H9 (cell line): Measurements from ENCODE around the gene SURF4. TPM values are rescaled to one million over a fixed set of nuclear protein-coding genes. Genes with fewer than 3 reads are reported as not detected.

ENCODE experiments used
- DNase-seq: peaks from one replicate; pipeline ENCODE4 v3.0.0-alpha.2; 2017
- H2AFZ ChIP-seq: one replicate; pipeline ENCODE4 v1.6.1; 2013; ENCODE audit warnings: mild to moderate bottlenecking, low read length, control low read depth, moderate library complexity
- H2AK5ac ChIP-seq: 2 replicates; pipeline ENCODE4 v1.6.1; 2013; ENCODE audit warnings: low read length, control low read depth, mixed read lengths; ENCODE audit not compliant: insufficient read length
- H2BK120ac ChIP-seq: one replicate; pipeline ENCODE4 v1.6.1; 2013; ENCODE audit warnings: low read depth, mild to moderate bottlenecking, low read length, control low read depth, inconsistent platforms; ENCODE audit not compliant: poor library complexity, severe bottlenecking
- H2BK12ac ChIP-seq: 2 replicates; pipeline ENCODE4 v1.6.1; 2013; ENCODE audit warnings: low read length, control low read depth, mixed read lengths, low read depth; ENCODE audit not compliant: insufficient read length
- H2BK15ac ChIP-seq: 2 replicates; pipeline ENCODE4 v1.6.1; 2013; ENCODE audit warnings: low read depth, low read length, control low read depth
- H2BK20ac ChIP-seq: one replicate; pipeline ENCODE4 v1.6.1; 2013; ENCODE audit warnings: low read depth, mild to moderate bottlenecking, low read length, control low read depth, inconsistent platforms; ENCODE audit not compliant: poor library complexity, severe bottlenecking
- H2BK5ac ChIP-seq: 2 replicates; pipeline ENCODE4 v1.6.1; 2013; ENCODE audit warnings: low read length, control low read depth, mixed read lengths; ENCODE audit not compliant: insufficient read length
- H3K14ac ChIP-seq: 2 replicates; pipeline ENCODE4 v1.6.1; 2013; ENCODE audit warnings: low read length, control low read depth; ENCODE audit not compliant: insufficient read depth
- H3K18ac ChIP-seq: 2 replicates; pipeline ENCODE4 v1.6.1; 2013; ENCODE audit warnings: low read depth, mild to moderate bottlenecking, mixed read lengths, low read length, control low read depth; ENCODE audit not compliant: insufficient read length
- H3K23ac ChIP-seq: 2 replicates; pipeline ENCODE4 v1.6.1; 2013; ENCODE audit warnings: low read length, control low read depth, mixed read lengths, low read depth; ENCODE audit not compliant: insufficient read length
- H3K23me2 ChIP-seq: 2 replicates; pipeline ENCODE4 v1.6.1; 2013; ENCODE audit warnings: low read depth, mild to moderate bottlenecking, mixed read lengths, low read length, control low read depth; ENCODE audit not compliant: insufficient read length, poor library complexity, severe bottlenecking
- H3K27ac ChIP-seq: 2 replicates; pipeline ENCODE4 v1.5.1; 2013; ENCODE audit warnings: low read length, control low read depth, mixed read lengths, low read depth; ENCODE audit not compliant: insufficient read length
- H3K27me3 ChIP-seq: 2 replicates; pipeline ENCODE4 v1.6.1; 2013; ENCODE audit warnings: low read length, control low read depth, inconsistent platforms; ENCODE audit not compliant: insufficient read depth
- H3K4ac ChIP-seq: 2 replicates; pipeline ENCODE4 v1.6.1; 2013; ENCODE audit warnings: low read depth, mild to moderate bottlenecking, control low read depth, inconsistent platforms, low read length, moderate library complexity
- H3K4me1 ChIP-seq: 2 replicates; pipeline ENCODE4 v1.6.1; 2013; ENCODE audit warnings: low read length, control low read depth, inconsistent platforms; ENCODE audit not compliant: insufficient read depth
- H3K4me2 ChIP-seq: 2 replicates; pipeline ENCODE4 v1.6.1; 2013; ENCODE audit warnings: low read length, control low read depth, mixed read lengths; ENCODE audit not compliant: insufficient read length, insufficient read depth
- H3K56ac ChIP-seq: 2 replicates; pipeline ENCODE4 v1.6.1; 2013; ENCODE audit warnings: low read depth, mild to moderate bottlenecking, mixed read lengths, low read length, control low read depth; ENCODE audit not compliant: insufficient read length
- H3K79me1 ChIP-seq: 2 replicates; pipeline ENCODE4 v1.6.1; 2013; ENCODE audit warnings: low read depth, mild to moderate bottlenecking, moderate library complexity, low read length, control low read depth, inconsistent platforms; ENCODE audit not compliant: insufficient read depth, poor library complexity, severe bottlenecking
- H3K79me2 ChIP-seq: 2 replicates; pipeline ENCODE4 v1.6.1; 2013; ENCODE audit warnings: low read length, control low read depth, inconsistent platforms; ENCODE audit not compliant: insufficient read depth
- H3K9ac ChIP-seq: 2 replicates; pipeline ENCODE4 v1.6.1; 2013; ENCODE audit warnings: low read length, control low read depth, mixed read lengths; ENCODE audit not compliant: insufficient read length; ENCODE audit errors: extremely low read depth
- H3K9me3 ChIP-seq: one replicate; pipeline ENCODE4 v1.6.1; 2013; ENCODE audit warnings: low read depth, low read length, inconsistent platforms; ENCODE audit not compliant: control insufficient read depth
- H3T11ph ChIP-seq: one replicate; pipeline ENCODE4 v1.6.1; 2013; ENCODE audit warnings: mild to moderate bottlenecking, low read length, control low read depth, inconsistent platforms
- H4K20me1 ChIP-seq: one replicate; pipeline ENCODE4 v1.6.1; 2013; ENCODE audit not compliant: control insufficient read depth, insufficient read length, insufficient read depth
- H4K5ac ChIP-seq: 2 replicates; pipeline ENCODE4 v1.6.1; 2013; ENCODE audit warnings: low read depth, mild to moderate bottlenecking, mixed read lengths, low read length, control low read depth; ENCODE audit not compliant: insufficient read length
- H4K8ac ChIP-seq: replicated peaks from 2 replicates; pipeline ENCODE4 v1.6.1; 2013; ENCODE audit warnings: low read length, control low read depth, mixed read lengths, low read depth; ENCODE audit not compliant: insufficient read length
- H4K91ac ChIP-seq: 2 replicates; pipeline ENCODE4 v1.6.1; 2013; ENCODE audit warnings: low read depth, mild to moderate bottlenecking, moderate library complexity, mixed read lengths, low read length, control low read depth; ENCODE audit not compliant: insufficient read length
- H3K27ac Mint-ChIP-seq, 3 experiments: 2 replicates in 2 of 3; 3 replicates in 1 of 3; pipeline ENCODE4 v1.8.0; 2020 to 2021; ENCODE audit warnings: mixed read lengths in 3 of 3, mild to moderate bottlenecking in 1 of 3, moderate library complexity in 1 of 3
- H3K27me3 Mint-ChIP-seq: 2 replicates; pipeline ENCODE4 v1.8.0; 2021; ENCODE audit warnings: low read depth, mild to moderate bottlenecking, moderate library complexity, mixed read lengths
- H3K36me3 Mint-ChIP-seq, 3 experiments: 2 replicates in 2 of 3; 3 replicates in 1 of 3; pipeline ENCODE4 v1.8.0; 2020 to 2021; ENCODE audit warnings: low read depth in 3 of 3, mixed read lengths in 3 of 3; ENCODE audit not compliant: insufficient read depth in 1 of 3
- H3K4me1 Mint-ChIP-seq, 2 experiments: 2 replicates each; pipeline ENCODE4 v1.8.0; 2020; ENCODE audit warnings: mixed read lengths in 2 of 2
- H3K4me3 Mint-ChIP-seq, 2 experiments: 2 replicates in 1 of 2; 3 replicates in 1 of 2; pipeline ENCODE4 v1.8.0; 2020 to 2021; ENCODE audit warnings: mild to moderate bottlenecking in 2 of 2, mixed read lengths in 2 of 2, moderate library complexity in 1 of 2
- H3K9me3 Mint-ChIP-seq, 2 experiments: 2 replicates in 1 of 2; 3 replicates in 1 of 2; pipeline ENCODE4 v1.8.0; 2020; ENCODE audit warnings: mild to moderate bottlenecking in 2 of 2, mixed read lengths in 2 of 2, moderate library complexity in 1 of 2
- WGBS: extraction: QIAGEN DNeasy Blood & Tissue Kit; methylation state at CpG from one replicate; pipeline ENCODE4 v1.1.7; 2013; ENCODE audit warnings: missing lambda C conversion rate, low lambda C conversion rate, mixed read lengths; ENCODE audit not compliant: insufficient read length; ENCODE audit errors: extremely low coverage; 5-methylcytosine and 5-hydroxymethylcytosine counted together
- total RNA-seq: library from RNA; stranded (reverse); gene quantifications from 2 replicates; pipeline ENCODE4 v1.2.1, GENCODE V29; 2021
- TF ChIP-seq, protein P1 (sequence below): fragments of 200-600 bp; sonication (generic); conservative IDR thresholded peaks from 3 replicates; pipeline ENCODE4 v1.8.0; 2021; ENCODE audit warnings: antibody characterized with exemption, mild to moderate bottlenecking

Gene SURF4
- total RNA-seq, 1 experiment from 2014 or later, result 146 TPM

DNA sequence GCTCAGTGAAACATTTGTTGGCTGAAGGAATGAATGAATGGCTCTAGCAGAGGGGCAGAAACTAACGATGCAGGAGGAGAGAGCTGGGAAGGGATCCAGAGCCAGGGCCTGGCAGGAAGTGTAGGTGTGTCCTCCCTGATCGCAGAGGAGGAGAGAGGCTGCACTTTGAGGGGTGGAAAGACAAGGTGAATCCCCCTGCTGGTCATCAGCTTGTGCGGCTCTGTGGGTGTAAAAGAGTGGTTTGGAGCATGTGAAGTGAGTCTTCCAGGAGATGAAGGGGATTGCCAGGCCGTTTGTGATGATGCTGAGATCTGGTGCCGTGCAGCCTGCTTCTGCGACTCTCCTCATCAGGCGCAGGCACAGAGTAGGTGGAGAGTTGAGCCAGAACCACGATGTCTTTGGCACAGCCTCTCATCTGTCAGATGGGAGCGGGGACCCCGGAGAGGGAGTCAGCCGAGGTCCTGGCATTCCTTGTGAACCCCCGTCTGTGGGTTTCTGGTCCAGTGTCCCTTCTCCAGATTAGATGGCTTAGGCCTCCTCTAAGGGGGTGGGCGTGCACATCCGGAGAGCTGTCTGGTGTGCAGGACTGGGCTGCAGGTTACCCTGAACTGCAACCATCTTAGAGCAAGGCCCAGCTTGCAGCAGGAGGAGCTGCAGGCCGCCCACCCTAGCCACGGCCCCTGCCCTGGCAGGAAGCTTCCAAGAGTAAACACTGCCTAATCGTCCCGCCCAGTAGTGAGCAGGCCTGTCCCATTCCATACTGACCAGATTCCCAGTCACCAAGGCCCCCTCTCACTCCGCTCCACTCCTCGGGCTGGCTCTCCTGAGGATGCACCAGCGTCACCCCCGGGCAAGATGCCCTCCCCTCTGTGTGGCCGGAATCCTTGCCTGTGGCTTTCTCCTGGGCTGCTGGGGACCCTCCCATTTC lies 46.0 kb upstream of the SURF4 start, which contains the start of gene ADAMTS13:
TSS of gene ADAMTS13 (plus strand) at position 753 of the 928 bp plus-strand sequence. CDS start at position 830, 77 bp downstream.
- Histone ChIP-seq H3K18ac (no peak within 1 kb of the TSS), H4K8ac (no peak within 1 kb of the TSS), H3K27ac (no peak within 1 kb of the TSS), H3K79me1 (peaks cover 3% of the 10 kb centered on the region), H3K9me3 (no peaks in the 10 kb centered on the region), H3K4me2 (no peak within 1 kb of the TSS), H3K4ac (no peak within 1 kb of the TSS), H2BK12ac (no peak within 1 kb of the TSS), H2BK5ac (no peak within 1 kb of the TSS), H4K91ac (no peak within 1 kb of the TSS), H3K23me2 (peaks cover 7% of the 10 kb centered on the region), H4K20me1 (no peaks in the 10 kb centered on the region), H3K79me2 (no peaks in the 10 kb centered on the region; the same call in 1 of the 2 replicates), H3K14ac (no peak within 1 kb of the TSS), H2BK15ac (no peak within 1 kb of the TSS), H2BK20ac (no peak within 1 kb of the TSS), H4K5ac (no peak within 1 kb of the TSS), H2AFZ (no peak within 1 kb of the TSS), H2AK5ac (no peak within 1 kb of the TSS), H3K27me3 (no peaks in the 10 kb centered on the region), H2BK120ac (no peak within 1 kb of the TSS), H3K4me1 (no peaks in the 10 kb centered on the region), H3K23ac (no peak within 1 kb of the TSS), H3T11ph (no peak within 1 kb of the TSS), H3K56ac (no peak within 1 kb of the TSS), H3K9ac (no peak within 1 kb of the TSS)
- peak; percentile 79 for DNase-seq
- Mint-ChIP-seq H3K27me3 (peaks cover under 1% of the 10 kb centered on the region; the same call in 1 of the 2 replicates), H3K27ac (peak within 1 kb of the TSS; percentile 45 to 84 (median 76); a peak in 5 of 7 replicates), H3K36me3 (peaks cover 4 to 6% (median 4%) of the 10 kb centered on the region in 3 experiments; a peak in 4 of 7 replicates), H3K4me3 (peak within 1 kb of the TSS; percentile 21 to 58; a peak in 2 of 5 replicates), H3K9me3 (peaks cover 2 to 3% of the 10 kb centered on the region in 2 experiments; a peak in 3 of 5 replicates), H3K4me1 (peaks cover 21 to 35% of the 10 kb centered on the region in 2 experiments)
- TF ChIP-seq, protein P1, sequence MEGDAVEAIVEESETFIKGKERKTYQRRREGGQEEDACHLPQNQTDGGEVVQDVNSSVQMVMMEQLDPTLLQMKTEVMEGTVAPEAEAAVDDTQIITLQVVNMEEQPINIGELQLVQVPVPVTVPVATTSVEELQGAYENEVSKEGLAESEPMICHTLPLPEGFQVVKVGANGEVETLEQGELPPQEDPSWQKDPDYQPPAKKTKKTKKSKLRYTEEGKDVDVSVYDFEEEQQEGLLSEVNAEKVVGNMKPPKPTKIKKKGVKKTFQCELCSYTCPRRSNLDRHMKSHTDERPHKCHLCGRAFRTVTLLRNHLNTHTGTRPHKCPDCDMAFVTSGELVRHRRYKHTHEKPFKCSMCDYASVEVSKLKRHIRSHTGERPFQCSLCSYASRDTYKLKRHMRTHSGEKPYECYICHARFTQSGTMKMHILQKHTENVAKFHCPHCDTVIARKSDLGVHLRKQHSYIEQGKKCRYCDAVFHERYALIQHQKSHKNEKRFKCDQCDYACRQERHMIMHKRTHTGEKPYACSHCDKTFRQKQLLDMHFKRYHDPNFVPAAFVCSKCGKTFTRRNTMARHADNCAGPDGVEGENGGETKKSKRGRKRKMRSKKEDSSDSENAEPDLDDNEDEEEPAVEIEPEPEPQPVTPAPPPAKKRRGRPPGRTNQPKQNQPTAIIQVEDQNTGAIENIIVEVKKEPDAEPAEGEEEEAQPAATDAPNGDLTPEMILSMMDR, result peak; percentile 57
- no CpG with 5 or more reads among the region's 23 CpGs for WGBS
